NB4 (cell line): ENCODE measurements around the gene CCSER1.
"Not testable (repeated sequence)": the region's sequence is repeated elsewhere in the genome, so short reads cannot be mapped to it uniquely, and the experiment has no call there.

Source experiments
- POLR2A ChIP-seq: IDR thresholded peaks from 2 replicates; pipeline ENCODE4 v1.6.1; 2011; ENCODE audit warnings: mild to moderate bottlenecking; ENCODE audit not compliant: insufficient read length; ENCODE audit errors: extremely low read depth
- TF ChIP-seq, protein P1 (sequence below): IDR thresholded peaks from one replicate; pipeline ENCODE4 v1.5.1; 2012; ENCODE audit warnings: low read depth, low read length
- TF ChIP-seq, protein P2 (sequence below): IDR thresholded peaks from 2 replicates; pipeline ENCODE4 v1.6.1; 2011; ENCODE audit warnings: low read depth, low read length

- not testable (repeated sequence) for TF ChIP-seq POLR2A
- TF ChIP-seq, protein P1, sequence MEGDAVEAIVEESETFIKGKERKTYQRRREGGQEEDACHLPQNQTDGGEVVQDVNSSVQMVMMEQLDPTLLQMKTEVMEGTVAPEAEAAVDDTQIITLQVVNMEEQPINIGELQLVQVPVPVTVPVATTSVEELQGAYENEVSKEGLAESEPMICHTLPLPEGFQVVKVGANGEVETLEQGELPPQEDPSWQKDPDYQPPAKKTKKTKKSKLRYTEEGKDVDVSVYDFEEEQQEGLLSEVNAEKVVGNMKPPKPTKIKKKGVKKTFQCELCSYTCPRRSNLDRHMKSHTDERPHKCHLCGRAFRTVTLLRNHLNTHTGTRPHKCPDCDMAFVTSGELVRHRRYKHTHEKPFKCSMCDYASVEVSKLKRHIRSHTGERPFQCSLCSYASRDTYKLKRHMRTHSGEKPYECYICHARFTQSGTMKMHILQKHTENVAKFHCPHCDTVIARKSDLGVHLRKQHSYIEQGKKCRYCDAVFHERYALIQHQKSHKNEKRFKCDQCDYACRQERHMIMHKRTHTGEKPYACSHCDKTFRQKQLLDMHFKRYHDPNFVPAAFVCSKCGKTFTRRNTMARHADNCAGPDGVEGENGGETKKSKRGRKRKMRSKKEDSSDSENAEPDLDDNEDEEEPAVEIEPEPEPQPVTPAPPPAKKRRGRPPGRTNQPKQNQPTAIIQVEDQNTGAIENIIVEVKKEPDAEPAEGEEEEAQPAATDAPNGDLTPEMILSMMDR: not testable (repeated sequence)
- TF ChIP-seq, protein P2, sequence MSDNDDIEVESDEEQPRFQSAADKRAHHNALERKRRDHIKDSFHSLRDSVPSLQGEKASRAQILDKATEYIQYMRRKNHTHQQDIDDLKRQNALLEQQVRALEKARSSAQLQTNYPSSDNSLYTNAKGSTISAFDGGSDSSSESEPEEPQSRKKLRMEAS: not testable (repeated sequence)
Observed at GRCh38 chr4:91154041-91154440, 1026.8 kb downstream of the CCSER1 start.
